Measurements from ENCODE around the gene GPR176. TPM values are rescaled to one million over a fixed set of nuclear protein-coding genes. Genes with fewer than 3 reads are reported as not detected.

Gene GPR176
- total RNA-seq, 1 donor from 2014 or later, result 32.1 TPM

GRCh38 chr15:39845582-39845981 is 74.5 kb downstream of the GPR176 start:
- H3K4me3 ChIP-seq (ENCODE audit: low read depth, low read length), result no peak overlapping the region
- DNase-seq (ENCODE audit: low read depth), result no peak
- no peak for TF ChIP-seq CTCF (conservative IDR thresholded peaks at IDR 0.05; ENCODE audit: low read depth, low read length)

GRCh38 chr15:39843565-39843964 is 76.5 kb downstream of the GPR176 start:
- no peak overlapping the region for H3K4me3 ChIP-seq (ENCODE audit: low read depth, low read length)
- no peak for TF ChIP-seq CTCF (conservative IDR thresholded peaks at IDR 0.05; ENCODE audit: low read depth, low read length)
- no peak for DNase-seq (ENCODE audit: low read depth)

- no peak for DNase-seq (ENCODE audit: low read depth)
- TF ChIP-seq CTCF (conservative IDR thresholded peaks at IDR 0.05; ENCODE audit: low read depth, low read length), result no peak
- no peak overlapping the region for H3K4me3 ChIP-seq (ENCODE audit: low read depth, low read length)
Measured at GRCh38 chr15:39837454-39837853, 82.6 kb downstream of the GPR176 start.

GRCh38 chr15:39835550-39835949 is 84.5 kb downstream of the GPR176 start:
- TF ChIP-seq CTCF (conservative IDR thresholded peaks at IDR 0.05; ENCODE audit: low read depth, low read length), result no peak
- no peak for DNase-seq (ENCODE audit: low read depth)
- no peak overlapping the region for H3K4me3 ChIP-seq (ENCODE audit: low read depth, low read length)

- DNase-seq (ENCODE audit: low read depth), result no peak
- no peak overlapping the region for H3K4me3 ChIP-seq (ENCODE audit: low read depth, low read length)
- TF ChIP-seq CTCF (conservative IDR thresholded peaks at IDR 0.05; ENCODE audit: low read depth, low read length), result no peak
Measured at GRCh38 chr15:39834256-39834655, 85.8 kb downstream of the GPR176 start.

GRCh38 chr15:39833515-39833981 is 86.5 kb downstream of the GPR176 start:
- no peak for TF ChIP-seq CTCF (conservative IDR thresholded peaks at IDR 0.05; ENCODE audit: low read depth, low read length)
- DNase-seq (ENCODE audit: low read depth), result no peak
- no peak overlapping the region for H3K4me3 ChIP-seq (ENCODE audit: low read depth, low read length)

- no peak for TF ChIP-seq CTCF (conservative IDR thresholded peaks at IDR 0.05; ENCODE audit: low read depth, low read length)
- H3K4me3 ChIP-seq (ENCODE audit: low read depth, low read length), result no peak overlapping the region
- no peak for DNase-seq (ENCODE audit: low read depth)
Measured at GRCh38 chr15:39830166-39830565, 89.9 kb downstream of the GPR176 start.
